VCaP (cell line): ENCODE data around the gene POC5.
A peak's percentile ranks its signal among the peaks of the same experiment; 100 is the strongest.

Source experiments
- H3K27ac ChIP-seq: fragments of 450-650 bp; 2 replicates; pipeline ENCODE4 v1.5.1; 2017
- CTCF ChIP-seq: fragments of 450-650 bp; conservative IDR thresholded peaks from 2 replicates; pipeline ENCODE4 v1.5.1; 2017; ENCODE audit warnings: mild to moderate bottlenecking, moderate library complexity

Gene POC5

DNA sequence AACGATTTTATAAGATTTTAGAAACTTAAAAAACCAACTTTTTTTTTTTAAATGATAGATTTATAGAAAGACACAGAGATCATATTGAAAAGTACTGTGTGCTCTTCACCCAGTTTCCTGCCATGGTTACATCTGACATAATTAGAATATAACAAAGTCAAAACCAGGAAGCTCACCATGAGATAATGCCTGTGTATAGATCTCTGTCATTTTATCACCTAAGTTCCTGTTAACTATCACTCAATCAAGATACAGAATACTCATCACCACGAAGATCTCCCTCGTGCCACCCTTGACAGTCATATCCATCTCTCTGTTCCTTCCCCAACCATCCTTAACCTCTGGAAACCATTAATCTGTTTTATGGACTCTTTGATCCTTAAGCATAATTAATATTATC is 39.1 kb downstream of the POC5 start:
- H3K27ac ChIP-seq = 0 out of 2 replicates have a peak overlapping the region, but pooled peaks have one; percentile 25
- no peak for TF ChIP-seq CTCF

GRCh38 chr5:75677607-75678006 is 39.6 kb downstream of the POC5 start:
- no peak for TF ChIP-seq CTCF
- H3K27ac ChIP-seq = no peak overlapping the region

DNA sequence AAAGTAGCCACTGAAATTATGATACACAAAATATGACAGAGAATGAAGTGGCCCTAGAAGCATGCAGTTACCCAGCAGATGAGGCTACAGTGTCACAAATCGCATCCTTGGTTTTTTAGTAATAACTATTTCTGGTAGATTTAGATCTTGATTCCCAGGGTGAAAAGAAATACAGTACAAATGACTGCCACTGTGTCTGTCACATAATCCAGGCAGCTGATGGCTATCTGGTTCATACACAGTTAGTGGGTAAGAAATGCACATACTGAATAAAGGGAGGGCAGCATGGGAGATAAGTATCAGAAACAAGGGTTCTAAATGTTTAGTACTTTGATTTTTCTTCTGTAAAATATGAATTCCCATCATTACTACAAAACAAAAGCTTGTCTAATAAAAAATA is 41.5 kb downstream of the POC5 start:
- no peak for TF ChIP-seq CTCF
- H3K27ac ChIP-seq = no peak overlapping the region

DNA sequence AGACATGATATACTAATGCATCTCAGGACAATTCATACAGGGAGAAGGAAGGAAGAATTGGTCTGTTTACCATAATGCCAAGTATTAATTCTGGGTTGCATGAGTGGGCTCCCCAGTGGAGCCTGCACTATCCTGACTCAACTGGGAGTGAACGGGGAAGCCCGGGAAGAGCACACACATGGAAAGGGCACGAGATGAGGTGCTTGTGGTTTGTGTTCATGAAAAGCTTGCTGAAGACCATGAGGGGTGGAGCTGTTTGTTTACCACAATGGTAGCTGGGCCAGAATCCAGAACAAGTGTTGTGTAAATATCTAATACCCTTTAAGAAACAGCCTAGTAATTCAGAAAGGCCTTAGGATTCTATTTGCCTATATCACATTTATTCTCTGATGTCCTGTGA is 44.6 kb downstream of the POC5 start:
- no peak for TF ChIP-seq CTCF
- no peak overlapping the region for H3K27ac ChIP-seq

- H3K27ac ChIP-seq = no peak overlapping the region
- no peak for TF ChIP-seq CTCF
Measured at GRCh38 chr5:75671506-75671905, 45.7 kb downstream of the POC5 start.

DNA sequence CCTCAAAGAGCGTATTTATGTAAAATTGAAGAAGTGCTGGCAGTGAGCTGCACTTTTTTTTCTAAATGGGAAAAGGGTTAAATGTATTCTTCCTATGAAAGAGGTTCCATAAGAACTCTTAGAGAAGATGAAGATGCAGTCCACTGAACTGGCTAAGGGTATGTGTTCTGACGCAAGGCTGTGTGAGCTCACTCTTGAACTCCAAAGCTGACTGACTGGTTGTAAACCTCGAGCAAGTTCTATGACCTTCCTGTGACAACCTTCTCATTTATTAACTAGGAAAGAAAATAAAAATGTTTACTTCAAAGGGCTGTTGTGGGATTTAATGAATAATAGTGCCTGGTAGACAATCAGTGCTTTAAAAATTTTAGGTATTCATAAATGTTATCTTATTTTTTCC is 46.7 kb downstream of the POC5 start:
- TF ChIP-seq CTCF = no peak

DNA sequence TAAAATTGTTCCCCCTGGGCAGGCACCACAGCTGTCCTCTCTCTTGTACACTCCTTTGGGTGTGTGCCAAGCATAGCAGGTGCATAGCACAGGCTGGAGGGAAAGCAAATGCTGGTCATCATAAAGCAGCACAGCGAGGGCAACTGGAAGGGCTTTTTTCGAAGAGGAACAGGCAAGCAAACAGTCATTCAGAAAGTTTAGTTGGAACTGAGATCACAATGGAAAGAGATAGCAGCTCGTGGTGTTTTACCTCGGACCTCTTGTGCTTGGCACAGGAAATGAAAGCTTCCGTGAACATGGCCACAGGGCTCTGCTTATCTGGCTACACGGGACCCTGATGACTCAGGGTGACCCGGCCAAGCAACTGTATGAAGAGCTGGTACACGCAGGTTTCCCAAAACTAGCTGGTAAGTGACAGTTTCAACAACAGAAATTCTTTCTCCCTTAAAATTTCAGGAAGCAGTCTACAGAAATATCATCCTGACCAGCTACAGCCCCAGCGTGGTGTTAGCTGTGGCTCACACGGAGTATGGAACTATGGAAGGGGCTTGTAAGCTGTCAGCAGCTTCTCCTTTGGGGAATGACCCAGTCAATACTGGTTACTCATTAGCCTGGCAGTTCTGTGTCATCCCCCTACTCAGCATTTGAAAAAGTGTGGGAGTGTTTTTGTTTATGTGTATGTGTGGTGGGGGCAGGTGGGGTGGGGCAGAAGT is 48.1 kb downstream of the POC5 start:
- TF ChIP-seq CTCF = no peak
- peak overlapping the region; percentile 42; the same call in 1 of the 2 replicates for H3K27ac ChIP-seq

More for the DNA sequence above, 46.7 kb downstream of the POC5 start:
- H3K27ac ChIP-seq = no peak overlapping the region
